RWPE1 (cell line): Measurements from ENCODE around the gene RNU1-4.
"Not testable (repeated sequence)": the region's sequence is repeated elsewhere in the genome, so short reads cannot be mapped to it uniquely, and the experiment has no call there.

Source experiments
- CTCF ChIA-PET: fragments of 350-600 bp; sonication (Branson Sonifier 250); formaldehyde crosslinking; extraction: SDS; loops from one replicate; lab custom pipeline; 2021; lab: Yijun Ruan, JAX
- POLR2A ChIA-PET: fragments of 400-600 bp; formaldehyde crosslinking; extraction: SDS; loops from one replicate; lab custom pipeline; 2020; ENCODE audit warnings: antibody characterized with exemption; ENCODE audit not compliant: low non-redundant PET; lab: Yijun Ruan, JAX
- DNase-seq: peaks from one replicate; pipeline ENCODE4 v3.0.0; 2012; ENCODE audit warnings: low spot score
- H3K27ac ChIP-seq: fragments of 450-650 bp; 2 replicates; pipeline ENCODE4 v1.5.1; 2017

Gene RNU1-4

GRCh38 chr1:16740047-16740964, at the start of gene RNU1-4:
RNU1-4 (plus strand) TSS chr1:16740516.
- H3K27ac ChIP-seq, POLR2A ChIA-PET, DNase-seq, CTCF ChIA-PET: not testable (repeated sequence)

GRCh38 chr1:16690971-16691682, 49.2 kb upstream of the RNU1-4 start:
- CTCF ChIA-PET = interaction anchor here (0.6 to 1.5 kb wide), 4 partner anchors 13 to 335 kb away, joined by 3 read pairs; no protein-coding TSS in a partner anchor
- POLR2A ChIA-PET, H3K27ac ChIP-seq, DNase-seq: not testable (repeated sequence)

GRCh38 chr1:16692283-16692682, 48.0 kb upstream of the RNU1-4 start:
- POLR2A ChIA-PET, H3K27ac ChIP-seq, DNase-seq: not testable (repeated sequence)
- CTCF ChIA-PET = interaction anchor here (1.1 to 1.5 kb wide), 2 partner anchors 9 to 233 kb away, joined by 3 read pairs; no protein-coding TSS in a partner anchor

GRCh38 chr1:16692717-16693448, 47.4 kb upstream of the RNU1-4 start:
- POLR2A ChIA-PET, H3K27ac ChIP-seq, DNase-seq: not testable (repeated sequence)
- CTCF ChIA-PET = interaction anchor here (0.9 to 1.5 kb wide), 3 partner anchors 9 to 233 kb away, joined by 3 to 4 read pairs (median 3); no protein-coding TSS in a partner anchor

GRCh38 chr1:16693449-16694307, 46.6 kb upstream of the RNU1-4 start:
- H3K27ac ChIP-seq, DNase-seq, POLR2A ChIA-PET: not testable (repeated sequence)
- CTCF ChIA-PET = interaction anchor here (0.6 to 1.2 kb wide), 7 partner anchors 8 to 1714 kb away, joined by 3 to 4 read pairs (median 3); no protein-coding TSS in a partner anchor

- H3K27ac ChIP-seq, POLR2A ChIA-PET, DNase-seq: not testable (repeated sequence)
- CTCF ChIA-PET = interaction anchor here (0.6 to 1.2 kb wide), 4 partner anchors 8 to 1715 kb away, joined by 3 to 4 read pairs (median 3); no protein-coding TSS in a partner anchor
Measured at GRCh38 chr1:16694308-16694702, 46.0 kb upstream of the RNU1-4 start.

GRCh38 chr1:16696507-16697150, 43.7 kb upstream of the RNU1-4 start:
- POLR2A ChIA-PET, H3K27ac ChIP-seq, DNase-seq: not testable (repeated sequence)
- CTCF ChIA-PET = interaction anchor here (0.6 to 2.0 kb wide), 5 partner anchors 7 to 256 kb away, joined by 3 to 9 read pairs (median 3); no protein-coding TSS in a partner anchor

GRCh38 chr1:16697152-16697551, 43.2 kb upstream of the RNU1-4 start:
- DNase-seq, H3K27ac ChIP-seq, POLR2A ChIA-PET: not testable (repeated sequence)
- CTCF ChIA-PET = interaction anchor here (0.6 to 2.0 kb wide), 2 partner anchors 12 to 255 kb away, joined by 3 to 9 read pairs; no protein-coding TSS in a partner anchor

GRCh38 chr1:16699440-16699839, 40.9 kb upstream of the RNU1-4 start:
- H3K27ac ChIP-seq, DNase-seq, POLR2A ChIA-PET: not testable (repeated sequence)
- CTCF ChIA-PET = interaction anchor here (0.6 to 1.2 kb wide), 8 partner anchors 10 to 285 kb away, joined by 3 to 6 read pairs (median 4); no protein-coding TSS in a partner anchor

GRCh38 chr1:16700138-16700895, 40.0 kb upstream of the RNU1-4 start:
- POLR2A ChIA-PET = not testable (repeated sequence)
- CTCF ChIA-PET = interaction anchor here (0.6 to 1.1 kb wide), 9 partner anchors 11 to 285 kb away, joined by 3 to 6 read pairs (median 4); no protein-coding TSS in a partner anchor

GRCh38 chr1:16701189-16701588, 39.1 kb upstream of the RNU1-4 start:
- CTCF ChIA-PET = interaction anchor here (0.6 to 1.3 kb wide), 4 partner anchors 8 to 92 kb away, joined by 3 to 4 read pairs (median 3); no protein-coding TSS in a partner anchor
- H3K27ac ChIP-seq, POLR2A ChIA-PET, DNase-seq: not testable (repeated sequence)

More at GRCh38 chr1:16700138-16700895, 40.0 kb upstream of the RNU1-4 start:
- not testable (repeated sequence) for DNase-seq, H3K27ac ChIP-seq

GRCh38 chr1:16702280-16702679, 38.0 kb upstream of the RNU1-4 start:
- POLR2A ChIA-PET, DNase-seq, H3K27ac ChIP-seq: not testable (repeated sequence)
- CTCF ChIA-PET = interaction anchor here (0.6 to 1.3 kb wide), 9 partner anchors 8 to 175 kb away, joined by 3 to 6 read pairs (median 3); no protein-coding TSS in a partner anchor

GRCh38 chr1:16703141-16703540, 37.2 kb upstream of the RNU1-4 start:
- H3K27ac ChIP-seq, DNase-seq, POLR2A ChIA-PET: not testable (repeated sequence)
- CTCF ChIA-PET = interaction anchor here (0.8 to 1.3 kb wide), 3 partner anchors 15 to 68 kb away, joined by 3 to 6 read pairs (median 6); no protein-coding TSS in a partner anchor
